Activated CD4-positive, alpha-beta T cell treated with anti-CD3 and anti-CD28 coated beads for 36 hours (primary cell): ENCODE data around the gene MYLK. TPM values are rescaled to one million over a fixed set of nuclear protein-coding genes. Genes with fewer than 3 reads are reported as not detected.
"Not testable (repeated sequence)": the region's sequence is repeated elsewhere in the genome, so short reads cannot be mapped to it uniquely, and the experiment has no call there.

ENCODE experiments used
- ATAC-seq: fragments of 200-7000 bp; cut with Tn5 transposase; one replicate; pipeline ENCODE4 v1.10.0; 2021; ENCODE audit warnings: mild to moderate bottlenecking, moderate library complexity
- CTCF ChIA-PET: fragments of 350-600 bp; sonication (Branson Sonifier 250); formaldehyde crosslinking; loops from one replicate; lab custom pipeline; 2021; ENCODE audit warnings: antibody characterized with exemption; lab: Charles Lee
- POLR2A ChIA-PET: fragments of 350-600 bp; sonication (Branson Sonifier 250); formaldehyde crosslinking; loops from one replicate; lab custom pipeline; 2021; ENCODE audit warnings: antibody characterized with exemption, inconsistent platforms; lab: Charles Lee
- DNase-seq: peaks from one replicate; pipeline ENCODE4 v3.0.0-alpha.2; 2020
- H3K27ac Mint-ChIP-seq: one replicate; pipeline ENCODE4 v1.8.0; 2021; ENCODE audit warnings: mixed read lengths
- H3K27me3 Mint-ChIP-seq: one replicate; pipeline ENCODE4 v1.8.0; 2021; ENCODE audit warnings: mixed read lengths
- H3K36me3 Mint-ChIP-seq: one replicate; pipeline ENCODE4 v1.8.0; 2021; ENCODE audit warnings: low read depth, mixed read lengths
- H3K4me1 Mint-ChIP-seq: one replicate; pipeline ENCODE4 v1.8.0; 2021; ENCODE audit warnings: mixed read lengths
- H3K4me3 Mint-ChIP-seq: one replicate; pipeline ENCODE4 v1.8.0; 2021; ENCODE audit warnings: mild to moderate bottlenecking, moderate library complexity, mixed read lengths
- H3K9me3 Mint-ChIP-seq: one replicate; pipeline ENCODE4 v1.8.0; 2021; ENCODE audit warnings: low read depth, mixed read lengths
- intact Hi-C, 2 experiments: fragments of 100-400 bp; cut with DNase I in 1 of 2; cut with micrococcal nuclease in 1 of 2; formaldehyde crosslinking; loops; one replicate each; pipeline versions ENCODE4 v1.14.2 to v1.15.1; 2022 to 2024; cut with DNase I, micrococcal nuclease
- total RNA-seq, 2 experiments: library from RNA; stranded (reverse); gene quantifications; one replicate each; pipeline ENCODE4 v1.2.3, GENCODE V29; 2021

MYLK gene
- total RNA-seq, 2 experiments from 2014 or later = 0.07 TPM; not detected in 1

DNA sequence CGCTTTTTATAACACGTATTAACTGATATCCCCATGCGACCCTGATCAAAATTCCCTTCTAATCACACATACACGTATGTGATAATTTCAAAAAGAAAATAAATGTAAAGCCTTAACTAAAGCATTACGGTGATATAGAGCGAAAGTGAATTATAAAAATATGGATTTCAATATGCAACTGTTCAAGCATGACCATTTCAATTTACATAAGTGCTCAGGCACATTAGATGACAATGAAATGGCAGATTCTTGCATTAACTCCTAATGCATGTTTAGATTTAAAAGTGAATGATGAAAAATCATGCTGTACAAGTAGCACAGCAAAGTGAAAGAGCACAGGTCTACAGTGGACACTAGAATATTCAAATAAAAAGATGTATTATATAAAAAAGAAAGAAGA, 140.1 kb downstream of the MYLK start:
- CTCF ChIA-PET = no interaction called here
- peaks cover 2% of the 10 kb centered on the region for H3K27me3 Mint-ChIP-seq
- DNase-seq = no peak
- no peak for ATAC-seq
- POLR2A ChIA-PET = no interaction called here
- intact Hi-C loops = no loop called here
- H3K27ac Mint-ChIP-seq = no peak overlapping the region
- no peaks in the 10 kb centered on the region for H3K36me3 Mint-ChIP-seq
- no peaks in the 10 kb centered on the region for H3K4me1 Mint-ChIP-seq
- H3K4me3 Mint-ChIP-seq = no peak overlapping the region
- no peaks in the 10 kb centered on the region for H3K9me3 Mint-ChIP-seq

DNA sequence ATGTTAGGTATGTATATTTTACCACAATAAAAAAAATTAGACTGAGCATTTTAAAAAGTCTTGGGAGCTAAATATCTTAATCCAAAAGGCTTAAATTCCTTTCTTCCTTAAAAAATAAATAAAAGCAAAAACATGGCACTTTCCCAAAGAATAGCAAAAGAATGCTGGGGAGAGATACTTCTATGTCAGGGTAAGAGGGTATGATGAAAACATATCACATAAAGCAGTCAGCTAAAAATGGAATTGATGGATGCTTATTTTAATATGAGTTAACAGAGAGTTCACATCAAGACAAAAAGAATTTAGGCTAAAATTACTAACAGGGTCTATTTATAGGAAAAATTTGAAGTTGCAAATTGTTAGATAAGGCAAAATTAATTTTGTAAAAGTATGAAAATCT, 141.0 kb downstream of the MYLK start:
- Mint-ChIP-seq H3K27me3 (peaks cover 2% of the 10 kb centered on the region), H3K36me3 (no peaks in the 10 kb centered on the region), H3K27ac (no peak overlapping the region), H3K4me1 (no peaks in the 10 kb centered on the region), H3K4me3 (no peak overlapping the region), H3K9me3 (no peaks in the 10 kb centered on the region)
- no peak for DNase-seq
- intact Hi-C loops = no loop called here
- POLR2A ChIA-PET = no interaction called here
- no peak for ATAC-seq
- CTCF ChIA-PET = interaction anchor here (1.0 kb wide), 1 partner anchor 19 kb away, joined by 3 read pairs; no protein-coding TSS in a partner anchor

GRCh38 chr3:123741041-123741511, 143.1 kb downstream of the MYLK start:
- Mint-ChIP-seq H3K36me3 (no peaks in the 10 kb centered on the region), H3K9me3 (no peaks in the 10 kb centered on the region), H3K4me1 (no peaks in the 10 kb centered on the region), H3K27me3 (peaks cover 3% of the 10 kb centered on the region), H3K4me3 (no peak overlapping the region), H3K27ac (no peak overlapping the region)
- ChIA-PET POLR2A (no interaction called here), CTCF (interaction anchor here (0.8 to 1.5 kb wide), 5 partner anchors 13 to 99 kb away, joined by 3 to 7 read pairs (median 6); no protein-coding TSS in a partner anchor)
- intact Hi-C loops = no loop called here
- ATAC-seq = no peak
- no peak for DNase-seq

DNA sequence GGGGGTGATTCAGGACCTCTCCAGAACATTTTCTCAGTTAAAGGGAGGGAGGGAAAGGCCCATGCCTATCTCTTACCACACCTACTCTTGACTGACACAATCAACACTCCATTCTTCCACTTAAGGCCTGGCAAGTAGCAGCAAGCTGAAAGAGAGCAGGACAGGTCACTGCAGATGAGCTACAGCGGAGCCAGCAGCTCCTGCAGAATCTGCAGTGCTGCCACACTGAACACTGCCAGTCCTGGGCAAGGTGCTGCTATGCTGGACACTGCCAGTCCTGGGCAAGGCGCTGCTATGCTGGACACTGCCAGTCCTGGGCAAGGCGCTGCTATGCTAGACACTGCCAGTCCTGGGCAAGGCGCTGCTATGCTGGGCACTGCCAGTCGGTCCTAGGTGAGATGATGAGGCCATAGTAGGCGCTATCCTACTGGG, 143.7 kb downstream of the MYLK start:
- ATAC-seq = no peak

GRCh38 chr3:123739754-123740153, 144.4 kb downstream of the MYLK start:
- Mint-ChIP-seq H3K27me3 (peaks cover 4% of the 10 kb centered on the region), H3K4me3 (no peak overlapping the region), H3K27ac (no peak overlapping the region), H3K4me1 (no peaks in the 10 kb centered on the region), H3K9me3 (no peaks in the 10 kb centered on the region), H3K36me3 (no peaks in the 10 kb centered on the region)
- DNase-seq (no peak), ATAC-seq (no peak)
- intact Hi-C loops = no loop called here
- ChIA-PET CTCF (interaction anchor here (1.0 kb wide), 1 partner anchor 15 kb away, joined by 6 read pairs; no protein-coding TSS in a partner anchor), POLR2A (no interaction called here)

More for the DNA sequence above, 143.7 kb downstream of the MYLK start:
- no peak for DNase-seq
- CTCF ChIA-PET = interaction anchor here (0.8 to 1.5 kb wide), 4 partner anchors 12 to 37 kb away, joined by 3 to 7 read pairs (median 6); no protein-coding TSS in a partner anchor
- no peaks in the 10 kb centered on the region for H3K9me3 Mint-ChIP-seq
- no peak overlapping the region for H3K27ac Mint-ChIP-seq
- no peaks in the 10 kb centered on the region for H3K4me1 Mint-ChIP-seq
- POLR2A ChIA-PET = no interaction called here
- intact Hi-C loops = no loop called here
- H3K4me3 Mint-ChIP-seq = no peak overlapping the region
- no peaks in the 10 kb centered on the region for H3K36me3 Mint-ChIP-seq
- H3K27me3 Mint-ChIP-seq = peaks cover 3% of the 10 kb centered on the region

GRCh38 chr3:123739106-123739505, 145.0 kb downstream of the MYLK start:
- H3K27ac Mint-ChIP-seq = no peak overlapping the region
- no peaks in the 10 kb centered on the region for H3K36me3 Mint-ChIP-seq
- no peaks in the 10 kb centered on the region for H3K9me3 Mint-ChIP-seq
- DNase-seq (no peak), ATAC-seq (no peak)
- POLR2A ChIA-PET = no interaction called here
- no peak overlapping the region for H3K4me3 Mint-ChIP-seq
- CTCF ChIA-PET = no interaction called here
- H3K27me3 Mint-ChIP-seq = peaks cover 5% of the 10 kb centered on the region
- no peaks in the 10 kb centered on the region for H3K4me1 Mint-ChIP-seq
- intact Hi-C loops = no loop called here

DNA sequence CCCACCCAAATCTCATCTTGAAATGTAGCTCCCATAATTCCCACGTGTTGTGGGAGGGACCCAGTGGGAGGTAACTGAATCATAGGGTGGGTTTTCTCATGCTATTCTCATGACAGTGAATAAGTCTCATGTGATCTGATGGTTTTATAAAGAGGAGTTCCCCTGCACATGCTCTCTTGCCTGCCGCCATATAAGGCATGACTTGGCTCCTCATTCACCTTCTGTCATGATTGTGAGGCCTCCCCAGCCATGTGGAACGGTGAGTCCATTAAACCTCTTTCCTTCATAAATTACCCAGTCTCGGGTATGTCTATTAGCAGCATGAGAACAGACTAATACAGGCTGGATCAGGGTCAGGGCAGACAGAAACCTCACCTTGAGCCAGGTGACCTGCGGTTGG, 145.6 kb downstream of the MYLK start:
- H3K27me3 Mint-ChIP-seq, H3K36me3 Mint-ChIP-seq, H3K4me3 Mint-ChIP-seq, intact Hi-C loops, H3K4me1 Mint-ChIP-seq, H3K27ac Mint-ChIP-seq, ATAC-seq, DNase-seq, H3K9me3 Mint-ChIP-seq, POLR2A ChIA-PET: not testable (repeated sequence)
- CTCF ChIA-PET = interaction anchor here (0.6 kb wide), 1 partner anchor 173 kb away, joined by 3 read pairs; no protein-coding TSS in a partner anchor

DNA sequence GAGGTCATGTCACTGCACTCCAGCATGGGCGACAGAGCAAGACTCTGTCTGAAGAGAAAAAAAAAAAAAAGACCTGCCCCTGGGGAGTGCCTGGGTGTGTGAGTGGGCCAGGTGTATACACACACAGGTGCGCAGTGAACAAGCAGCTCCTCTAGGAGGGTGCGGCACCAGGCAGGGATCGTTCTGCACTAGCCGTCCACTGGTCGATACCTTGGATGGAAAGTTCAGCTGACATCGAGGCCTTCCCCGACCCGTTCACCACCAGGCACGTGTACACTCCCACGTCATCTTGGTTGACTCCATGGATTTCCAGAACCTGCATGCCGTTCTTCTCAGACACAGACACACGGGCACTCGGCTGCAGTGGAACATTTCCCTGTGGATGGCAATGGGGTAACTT, 147.0 kb downstream of the MYLK start:
- CTCF ChIA-PET = no interaction called here

DNA sequence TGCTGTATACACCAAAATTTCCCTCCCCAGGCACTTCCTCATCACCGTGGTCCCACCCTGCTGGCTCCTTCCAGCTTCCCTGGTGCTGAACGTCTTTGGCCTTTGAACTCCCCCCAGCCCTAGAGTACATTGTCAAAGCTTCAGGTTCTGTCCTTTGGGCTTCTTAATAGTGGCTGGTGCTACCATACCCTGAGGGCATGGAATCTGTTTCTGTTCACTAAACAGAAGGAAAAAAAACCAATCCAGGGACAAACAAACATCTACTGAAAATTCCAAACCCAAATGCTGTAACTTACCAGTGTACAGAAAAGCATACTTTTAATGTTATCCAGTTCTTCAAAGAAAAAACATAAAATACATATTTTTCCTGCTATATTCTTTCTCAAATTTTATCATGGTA, 148.7 kb downstream of the MYLK start:
- DNase-seq (no peak), ATAC-seq (no peak)
- no peaks in the 10 kb centered on the region for H3K9me3 Mint-ChIP-seq

More for the DNA sequence above, 147.0 kb downstream of the MYLK start:
- intact Hi-C loops = no loop called here
- no peak overlapping the region for H3K27ac Mint-ChIP-seq
- H3K9me3 Mint-ChIP-seq = no peaks in the 10 kb centered on the region
- POLR2A ChIA-PET = no interaction called here
- DNase-seq = no peak
- H3K4me1 Mint-ChIP-seq = no peaks in the 10 kb centered on the region
- H3K27me3 Mint-ChIP-seq = peaks cover 5% of the 10 kb centered on the region
- no peaks in the 10 kb centered on the region for H3K36me3 Mint-ChIP-seq
- no peak overlapping the region for H3K4me3 Mint-ChIP-seq
- ATAC-seq = no peak

GRCh38 chr3:123734527-123734902, 149.6 kb downstream of the MYLK start:
- H3K9me3 Mint-ChIP-seq = no peaks in the 10 kb centered on the region
- no peak overlapping the region for H3K4me3 Mint-ChIP-seq
- DNase-seq = no peak
- no peak for ATAC-seq
- H3K27me3 Mint-ChIP-seq = peaks cover 5% of the 10 kb centered on the region
- ChIA-PET CTCF (no interaction called here), POLR2A (interaction anchor here (0.5 kb wide), 1 partner anchor 11 kb away, joined by 3 read pairs; no protein-coding TSS in a partner anchor)
- H3K36me3 Mint-ChIP-seq = no peaks in the 10 kb centered on the region
- no peaks in the 10 kb centered on the region for H3K4me1 Mint-ChIP-seq
- no peak overlapping the region for H3K27ac Mint-ChIP-seq
- intact Hi-C loops = no loop called here

More for the DNA sequence above, 148.7 kb downstream of the MYLK start:
- CTCF ChIA-PET = no interaction called here
- Mint-ChIP-seq H3K27me3 (peaks cover 5% of the 10 kb centered on the region), H3K4me3 (no peak overlapping the region), H3K27ac (no peak overlapping the region), H3K36me3 (no peaks in the 10 kb centered on the region), H3K4me1 (no peaks in the 10 kb centered on the region)
- intact Hi-C loops = no loop called here
- POLR2A ChIA-PET = no interaction called here

DNA sequence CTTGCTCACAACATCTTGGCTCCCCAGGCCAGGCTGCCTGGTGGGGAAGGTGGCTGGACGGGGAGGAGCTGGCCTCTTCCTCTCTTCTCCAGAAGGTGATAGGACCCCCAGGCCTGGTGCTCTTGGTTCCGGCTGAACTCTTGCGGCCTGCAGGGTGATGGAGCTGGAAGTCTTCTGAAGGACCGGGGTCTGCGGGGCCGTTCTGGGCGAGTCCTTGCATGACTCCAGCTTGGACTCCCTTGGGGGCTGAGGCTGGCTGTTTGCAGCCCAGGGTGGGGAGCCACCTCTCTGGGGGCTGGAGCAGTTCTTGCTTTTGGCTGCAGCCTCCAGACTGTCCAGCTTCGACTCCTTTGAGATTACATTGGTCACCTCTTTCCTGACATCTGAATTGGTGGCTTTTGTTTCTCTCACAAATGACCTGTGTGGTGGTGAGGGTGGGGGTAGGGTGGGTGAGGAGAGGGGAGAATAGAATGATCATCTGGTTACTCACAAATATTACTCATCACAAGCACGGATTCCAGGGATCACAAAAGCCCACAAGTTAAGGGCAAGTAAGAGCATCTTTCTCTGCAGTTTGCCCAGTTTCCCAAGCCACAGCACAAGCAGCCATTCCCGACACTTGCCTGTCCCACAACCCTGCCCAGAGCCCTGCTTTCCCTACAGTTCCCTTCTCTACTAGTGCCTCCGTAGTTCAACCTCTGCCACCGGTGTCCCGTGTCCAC, 150.2 kb downstream of the MYLK start:
- intact Hi-C loops = no loop called here
- ATAC-seq (no peak), DNase-seq (no peak)
- Mint-ChIP-seq H3K9me3 (no peaks in the 10 kb centered on the region), H3K36me3 (no peaks in the 10 kb centered on the region), H3K27me3 (peaks cover 5% of the 10 kb centered on the region), H3K27ac (no peak overlapping the region), H3K4me1 (no peaks in the 10 kb centered on the region), H3K4me3 (no peak overlapping the region)
- CTCF ChIA-PET = interaction anchor here (0.6 to 2.0 kb wide), 2 partner anchors 10 to 705 kb away, joined by 3 to 8 read pairs; no protein-coding TSS in a partner anchor
- POLR2A ChIA-PET = no interaction called here

DNA sequence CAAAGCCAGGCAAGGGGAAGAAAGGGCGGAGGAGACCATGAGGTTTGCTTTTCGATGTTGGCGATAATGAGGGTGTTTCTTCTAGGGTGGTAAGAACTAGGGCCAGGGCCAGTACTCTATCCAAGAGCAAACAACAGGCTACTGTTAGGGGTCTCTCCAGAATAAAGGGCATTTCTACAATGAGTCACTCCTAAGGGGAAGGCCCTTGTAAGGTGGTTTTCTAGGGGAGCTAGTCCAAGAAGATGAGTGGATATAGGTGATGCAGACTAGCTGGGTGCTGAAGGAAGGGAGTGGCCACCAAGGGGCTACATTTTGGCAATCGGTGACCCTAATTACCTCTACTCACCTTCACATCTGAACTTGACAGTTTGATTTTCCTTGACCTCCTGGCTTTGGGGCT, 150.8 kb downstream of the MYLK start:
- Mint-ChIP-seq H3K4me1 (no peaks in the 10 kb centered on the region), H3K4me3 (no peak overlapping the region), H3K27ac (no peak overlapping the region), H3K9me3 (no peaks in the 10 kb centered on the region), H3K27me3 (peaks cover 7% of the 10 kb centered on the region), H3K36me3 (no peaks in the 10 kb centered on the region)
- intact Hi-C loops = no loop called here
- ATAC-seq = no peak
- DNase-seq = no peak
- ChIA-PET POLR2A (no interaction called here), CTCF (interaction anchor here (0.6 to 2.0 kb wide), 2 partner anchors 9 to 706 kb away, joined by 3 to 8 read pairs; no protein-coding TSS in a partner anchor)
